GM12872 (cell line): ENCODE results near the gene FAM20A.

Experiments
- CTCF ChIP-seq: IDR thresholded peaks from 3 replicates; pipeline ENCODE4 v1.5.1; 2011; ENCODE audit warnings: low read depth, mild to moderate bottlenecking, low read length, moderate library complexity; ENCODE audit not compliant: insufficient read depth

FAM20A gene

GRCh38 chr17:68628576-68628957 is 27.4 kb upstream of the FAM20A start:
- no peak for TF ChIP-seq CTCF

- no peak for TF ChIP-seq CTCF
Measured at GRCh38 chr17:68627956-68628575, 26.9 kb upstream of the FAM20A start.

GRCh38 chr17:68624381-68624780 is 23.2 kb upstream of the FAM20A start:
- no peak for TF ChIP-seq CTCF

- no peak for TF ChIP-seq CTCF
Measured at GRCh38 chr17:68623811-68624210, 22.6 kb upstream of the FAM20A start.

GRCh38 chr17:68622423-68622822 is 21.3 kb upstream of the FAM20A start:
- no peak for TF ChIP-seq CTCF

GRCh38 chr17:68621065-68621464 is 19.9 kb upstream of the FAM20A start:
- no peak for TF ChIP-seq CTCF

GRCh38 chr17:68616334-68616733 is 15.2 kb upstream of the FAM20A start:
- no peak for TF ChIP-seq CTCF
